Measurements from ENCODE around the gene PEX19.

PEX19 gene

GRCh38 chr1:160236806-160237205 is 48.1 kb downstream of the PEX19 start:
- DNase-seq: no peak

- DNase-seq: no peak
Measured at GRCh38 chr1:160232911-160233310, 52.0 kb downstream of the PEX19 start.

- DNase-seq: no peak
Measured at GRCh38 chr1:160228431-160228830, 56.5 kb downstream of the PEX19 start.

GRCh38 chr1:160227561-160227960 is 57.4 kb downstream of the PEX19 start:
- DNase-seq: no peak

GRCh38 chr1:160227034-160227433 is 57.9 kb downstream of the PEX19 start:
- no peak for DNase-seq
